GM04503 (cell line): ENCODE measurements around the gene SIGLEC1.

ENCODE experiments used
- DNase-seq: peaks from one replicate; pipeline ENCODE4 v3.0.0-alpha.2; 2012; ENCODE audit warnings: low read depth

Gene SIGLEC1

GRCh38 chr20:3701061-3701998 lies 11.1 kb downstream of the SIGLEC1 start:
- DNase-seq: no peak

- DNase-seq: no peak
These were observed 13.4 kb downstream of the SIGLEC1 start for GRCh38 chr20:3699037-3699436.

GRCh38 chr20:3698591-3699001 lies 13.8 kb downstream of the SIGLEC1 start:
- no peak for DNase-seq

GRCh38 chr20:3697588-3698305 lies 14.7 kb downstream of the SIGLEC1 start:
- no peak for DNase-seq

GRCh38 chr20:3696745-3697587 lies 15.4 kb downstream of the SIGLEC1 start:
- no peak for DNase-seq

- DNase-seq: no peak
These were observed 16.2 kb downstream of the SIGLEC1 start for GRCh38 chr20:3696200-3696599.

GRCh38 chr20:3694864-3695263 lies 17.5 kb downstream of the SIGLEC1 start:
- no peak for DNase-seq

- DNase-seq: no peak
These were observed 19.0 kb downstream of the SIGLEC1 start for GRCh38 chr20:3693376-3693775.

GRCh38 chr20:3692706-3693294 lies 19.6 kb downstream of the SIGLEC1 start:
- no peak for DNase-seq

- no peak for DNase-seq
These were observed 20.5 kb downstream of the SIGLEC1 start for GRCh38 chr20:3691897-3692296.

GRCh38 chr20:3691306-3691705 lies 21.1 kb downstream of the SIGLEC1 start:
- no peak for DNase-seq

GRCh38 chr20:3690413-3690812 lies 22.0 kb downstream of the SIGLEC1 start:
- DNase-seq: no peak

GRCh38 chr20:3689978-3690377 lies 22.4 kb downstream of the SIGLEC1 start:
- DNase-seq: no peak

GRCh38 chr20:3687655-3688054 lies 24.7 kb downstream of the SIGLEC1 start:
- DNase-seq: peak; percentile 44

- peak; percentile 93 for DNase-seq
These were observed 25.5 kb downstream of the SIGLEC1 start for GRCh38 chr20:3686867-3687321.

GRCh38 chr20:3686421-3686820 lies 26.0 kb downstream of the SIGLEC1 start:
- no peak for DNase-seq

GRCh38 chr20:3685341-3685740 lies 27.1 kb downstream of the SIGLEC1 start:
- DNase-seq: no peak

- no peak for DNase-seq
These were observed 30.2 kb downstream of the SIGLEC1 start, which contains the start of gene ADAM33 for GRCh38 chr20:3681931-3682781. ADAM33 (minus strand) TSS chr20:3682010; CDS start chr20:3682004, 6 bp downstream.

GRCh38 chr20:3681352-3681930 lies 31.0 kb downstream of the SIGLEC1 start:
- no peak for DNase-seq

GRCh38 chr20:3680701-3681351 lies 31.6 kb downstream of the SIGLEC1 start:
- DNase-seq: no peak
